NT2/D1 (cell line): ENCODE measurements around the gene PIR.

ENCODE experiments used
- DNase-seq: peaks from one replicate; pipeline ENCODE4 v3.0.0-alpha.2; 2011; ENCODE audit warnings: low read depth, low spot score
- H3K27me3 ChIP-seq: 2 replicates; pipeline ENCODE4 v1.6.0; 2011; ENCODE audit warnings: mild to moderate bottlenecking; ENCODE audit not compliant: insufficient read length, insufficient read depth
- H3K36me3 ChIP-seq: 2 replicates; pipeline ENCODE4 v1.6.1; 2011; ENCODE audit warnings: mild to moderate bottlenecking, low read length, mixed read lengths; ENCODE audit not compliant: insufficient read depth, insufficient read length
- H3K4me1 ChIP-seq: 2 replicates; pipeline ENCODE4 v1.5.1; 2011; ENCODE audit not compliant: insufficient read depth, insufficient read length
- H3K4me3 ChIP-seq: 2 replicates; pipeline ENCODE4 v1.5.1; 2011; ENCODE audit warnings: low read depth; ENCODE audit not compliant: insufficient read length
- H3K9ac ChIP-seq: 2 replicates; pipeline ENCODE4 v1.6.0; 2011; ENCODE audit warnings: low read depth; ENCODE audit not compliant: insufficient read length
- H3K9me3 ChIP-seq: 2 replicates; pipeline ENCODE4 v1.5.1; 2011; ENCODE audit warnings: mild to moderate bottlenecking, low read length; ENCODE audit not compliant: insufficient read depth
- SUZ12 ChIP-seq: IDR thresholded peaks from 2 replicates; pipeline ENCODE4 v1.6.1; 2011; ENCODE audit not compliant: insufficient read length, insufficient read depth; ENCODE audit errors: extremely low read depth
- YY1 ChIP-seq: IDR thresholded peaks from 2 replicates; pipeline ENCODE4 v1.6.1; 2011; ENCODE audit not compliant: insufficient read length, insufficient read depth
- ZNF274 ChIP-seq: IDR thresholded peaks from 2 replicates; pipeline ENCODE4 v1.6.1; 2011; ENCODE audit warnings: mild to moderate bottlenecking, low read depth, low read length

Gene PIR

GRCh38 chrX:15515931-15516330, 22.8 kb upstream of the PIR start:
- TF ChIP-seq YY1 (no peak), ZNF274 (no peak), SUZ12 (no peak)
- H3K27me3 ChIP-seq, result no peaks in the 10 kb centered on the region
- H3K36me3 ChIP-seq, result no peaks in the 10 kb centered on the region
- DNase-seq, result no peak
- H3K9ac ChIP-seq, result no peak overlapping the region
- no peak overlapping the region for H3K4me3 ChIP-seq
- H3K9me3 ChIP-seq, result no peaks in the 10 kb centered on the region
- H3K4me1 ChIP-seq, result no peaks in the 10 kb centered on the region

- TF ChIP-seq ZNF274 (no peak), SUZ12 (no peak), YY1 (no peak)
- no peak overlapping the region for H3K9ac ChIP-seq
- H3K4me3 ChIP-seq, result no peak overlapping the region
- H3K9me3 ChIP-seq, result no peaks in the 10 kb centered on the region
- no peaks in the 10 kb centered on the region for H3K4me1 ChIP-seq
- H3K27me3 ChIP-seq, result no peaks in the 10 kb centered on the region
- no peaks in the 10 kb centered on the region for H3K36me3 ChIP-seq
- no peak for DNase-seq
These were observed 21.1 kb upstream of the PIR start for GRCh38 chrX:15514279-15514678.

GRCh38 chrX:15512401-15512965, 19.4 kb upstream of the PIR start:
- DNase-seq, result no peak
- no peak overlapping the region for H3K4me3 ChIP-seq
- no peak for TF ChIP-seq YY1
- TF ChIP-seq SUZ12, result no peak
- TF ChIP-seq ZNF274, result no peak
- no peaks in the 10 kb centered on the region for H3K36me3 ChIP-seq
- H3K9me3 ChIP-seq, result no peaks in the 10 kb centered on the region
- no peak overlapping the region for H3K9ac ChIP-seq
- no peaks in the 10 kb centered on the region for H3K27me3 ChIP-seq
- no peaks in the 10 kb centered on the region for H3K4me1 ChIP-seq

GRCh38 chrX:15511563-15511962, 18.4 kb upstream of the PIR start:
- DNase-seq, result no peak
- no peaks in the 10 kb centered on the region for H3K27me3 ChIP-seq
- H3K36me3 ChIP-seq, result no peaks in the 10 kb centered on the region
- H3K4me3 ChIP-seq, result no peak overlapping the region
- H3K9ac ChIP-seq, result no peak overlapping the region
- TF ChIP-seq SUZ12, result no peak
- TF ChIP-seq YY1, result no peak
- no peak for TF ChIP-seq ZNF274
- no peaks in the 10 kb centered on the region for H3K4me1 ChIP-seq
- no peaks in the 10 kb centered on the region for H3K9me3 ChIP-seq

GRCh38 chrX:15509845-15510244, 16.7 kb upstream of the PIR start:
- DNase-seq, result no peak
- H3K4me3 ChIP-seq, result no peak overlapping the region
- no peaks in the 10 kb centered on the region for H3K27me3 ChIP-seq
- H3K9ac ChIP-seq, result no peak overlapping the region
- TF ChIP-seq ZNF274, result no peak
- TF ChIP-seq SUZ12, result no peak
- TF ChIP-seq YY1, result no peak
- no peaks in the 10 kb centered on the region for H3K4me1 ChIP-seq
- H3K36me3 ChIP-seq, result no peaks in the 10 kb centered on the region
- no peaks in the 10 kb centered on the region for H3K9me3 ChIP-seq

GRCh38 chrX:15507005-15507404, 13.9 kb upstream of the PIR start:
- Histone ChIP-seq H3K4me3 (no peak overlapping the region), H3K4me1 (no peaks in the 10 kb centered on the region), H3K36me3 (no peaks in the 10 kb centered on the region), H3K9ac (no peak overlapping the region), H3K27me3 (no peaks in the 10 kb centered on the region), H3K9me3 (no peaks in the 10 kb centered on the region)
- DNase-seq, result no peak
- TF ChIP-seq SUZ12, result no peak
- TF ChIP-seq YY1, result no peak
- TF ChIP-seq ZNF274, result no peak

GRCh38 chrX:15505101-15505500, 12.0 kb upstream of the PIR start:
- no peaks in the 10 kb centered on the region for H3K4me1 ChIP-seq
- no peak for TF ChIP-seq YY1
- no peak for TF ChIP-seq SUZ12
- no peak for TF ChIP-seq ZNF274
- no peaks in the 10 kb centered on the region for H3K9me3 ChIP-seq
- H3K36me3 ChIP-seq, result no peaks in the 10 kb centered on the region
- H3K27me3 ChIP-seq, result no peaks in the 10 kb centered on the region
- H3K4me3 ChIP-seq, result no peak overlapping the region
- no peak for DNase-seq
- H3K9ac ChIP-seq, result no peak overlapping the region

GRCh38 chrX:15504661-15505060, 11.5 kb upstream of the PIR start:
- Histone ChIP-seq H3K36me3 (no peaks in the 10 kb centered on the region), H3K27me3 (no peaks in the 10 kb centered on the region), H3K4me1 (no peaks in the 10 kb centered on the region), H3K4me3 (no peak overlapping the region), H3K9ac (no peak overlapping the region), H3K9me3 (no peaks in the 10 kb centered on the region)
- TF ChIP-seq SUZ12, result no peak
- no peak for DNase-seq
